Measurements from ENCODE around the gene TSPEAR. TPM values are rescaled to one million over a fixed set of nuclear protein-coding genes. Genes with fewer than 3 reads are reported as not detected.
"Not testable (repeated sequence)": the region's sequence is repeated elsewhere in the genome, so short reads cannot be mapped to it uniquely, and the experiment has no call there.

The TSPEAR gene
- total RNA-seq, 4 donors from 2014 or later = not detected

DNA sequence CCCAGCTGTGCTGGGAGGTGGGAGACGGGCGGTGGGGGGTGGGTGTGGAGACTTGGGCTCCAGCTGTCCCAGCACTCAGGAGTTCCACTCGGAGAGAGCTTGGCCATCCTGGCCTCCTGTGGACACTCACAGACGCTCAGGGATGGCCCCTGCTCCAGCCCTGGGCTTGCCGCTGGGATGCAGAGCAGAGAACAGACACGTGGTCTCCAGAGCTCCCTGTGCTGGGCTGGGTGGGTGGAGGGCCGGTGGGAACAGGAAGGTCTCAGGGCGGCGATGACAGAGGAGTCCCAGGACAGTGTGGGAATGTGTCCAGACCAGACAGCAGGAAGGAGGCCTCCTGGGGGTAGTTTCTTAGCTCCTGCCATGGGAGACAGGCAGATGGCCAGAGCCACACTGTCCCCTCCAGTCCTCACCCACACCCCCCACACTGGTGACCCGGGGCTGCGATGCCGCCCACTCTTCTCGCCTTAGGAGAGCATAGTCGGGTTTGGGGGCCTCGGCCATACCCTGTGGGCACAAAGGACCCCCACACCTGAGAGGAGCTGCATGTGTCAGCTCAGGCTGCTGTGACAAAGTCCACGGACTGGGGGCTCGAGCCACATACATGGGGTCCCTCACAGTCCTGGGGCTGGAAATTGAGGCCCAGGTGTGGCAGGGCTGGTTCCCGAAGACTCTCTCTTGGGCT is 82.5 kb downstream of the TSPEAR start:
- Histone ChIP-seq H3K36me3 (no peaks in the 10 kb centered on the region), H3K9me3 (peaks cover 0 to 56% (median 9%) of the 10 kb centered on the region in 4 donors), H3K27me3 (peaks cover 0 to 15% of the 10 kb centered on the region in 2 donors), H3K4me1 (no peaks in the 10 kb centered on the region), H3K4me3 (no peak overlapping the region), H3K27ac (no peak overlapping the region)
- TF ChIP-seq, protein P1, sequence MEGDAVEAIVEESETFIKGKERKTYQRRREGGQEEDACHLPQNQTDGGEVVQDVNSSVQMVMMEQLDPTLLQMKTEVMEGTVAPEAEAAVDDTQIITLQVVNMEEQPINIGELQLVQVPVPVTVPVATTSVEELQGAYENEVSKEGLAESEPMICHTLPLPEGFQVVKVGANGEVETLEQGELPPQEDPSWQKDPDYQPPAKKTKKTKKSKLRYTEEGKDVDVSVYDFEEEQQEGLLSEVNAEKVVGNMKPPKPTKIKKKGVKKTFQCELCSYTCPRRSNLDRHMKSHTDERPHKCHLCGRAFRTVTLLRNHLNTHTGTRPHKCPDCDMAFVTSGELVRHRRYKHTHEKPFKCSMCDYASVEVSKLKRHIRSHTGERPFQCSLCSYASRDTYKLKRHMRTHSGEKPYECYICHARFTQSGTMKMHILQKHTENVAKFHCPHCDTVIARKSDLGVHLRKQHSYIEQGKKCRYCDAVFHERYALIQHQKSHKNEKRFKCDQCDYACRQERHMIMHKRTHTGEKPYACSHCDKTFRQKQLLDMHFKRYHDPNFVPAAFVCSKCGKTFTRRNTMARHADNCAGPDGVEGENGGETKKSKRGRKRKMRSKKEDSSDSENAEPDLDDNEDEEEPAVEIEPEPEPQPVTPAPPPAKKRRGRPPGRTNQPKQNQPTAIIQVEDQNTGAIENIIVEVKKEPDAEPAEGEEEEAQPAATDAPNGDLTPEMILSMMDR (IDR thresholded peaks at IDR 0.05) = no peak
- TF ChIP-seq EP300 (IDR thresholded peaks at IDR 0.05) (no peak), POLR2A (IDR thresholded peaks at IDR 0.05) (no peak)
- DNase-seq (ENCODE audit: low spot score in 2 of 2) = no peak
- WGBS, 2 donors = 59 to 68% methylated on average over 14 to 18 of the region's 18 CpGs

DNA sequence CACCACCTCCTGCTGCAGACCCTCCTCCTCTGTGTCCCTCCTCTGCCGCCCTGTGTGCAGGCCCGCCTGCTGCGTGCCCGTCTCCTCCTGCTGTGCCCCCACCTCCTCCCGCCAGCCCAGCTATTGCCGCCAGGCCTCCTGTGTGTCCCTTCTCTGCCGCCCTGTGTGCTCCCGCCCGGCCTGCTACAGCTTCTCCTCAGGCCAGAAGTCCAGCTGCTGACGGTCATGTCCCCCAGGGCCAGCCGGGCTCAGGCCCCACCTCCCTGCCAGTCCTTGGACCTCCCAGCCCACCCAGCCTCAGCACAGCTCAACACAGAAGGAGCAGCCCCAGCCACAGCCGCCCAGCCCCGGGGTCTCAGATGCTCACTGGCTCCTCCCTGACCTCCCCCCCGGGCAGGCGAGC is 83.5 kb downstream of the TSPEAR start:
- H3K27ac ChIP-seq; H3K4me3 ChIP-seq; H3K36me3 ChIP-seq; H3K4me1 ChIP-seq; DNase-seq (ENCODE audit: low spot score in 2 of 2): not testable (repeated sequence)
- Histone ChIP-seq H3K27me3 (peaks cover 0 to 15% of the 10 kb centered on the region in 2 donors), H3K9me3 (peaks cover 0 to 63% (median 12%) of the 10 kb centered on the region in 4 donors)
- 23 to 41% methylated on average over 10 to 12 of the region's 15 CpGs for WGBS, 2 donors

DNA sequence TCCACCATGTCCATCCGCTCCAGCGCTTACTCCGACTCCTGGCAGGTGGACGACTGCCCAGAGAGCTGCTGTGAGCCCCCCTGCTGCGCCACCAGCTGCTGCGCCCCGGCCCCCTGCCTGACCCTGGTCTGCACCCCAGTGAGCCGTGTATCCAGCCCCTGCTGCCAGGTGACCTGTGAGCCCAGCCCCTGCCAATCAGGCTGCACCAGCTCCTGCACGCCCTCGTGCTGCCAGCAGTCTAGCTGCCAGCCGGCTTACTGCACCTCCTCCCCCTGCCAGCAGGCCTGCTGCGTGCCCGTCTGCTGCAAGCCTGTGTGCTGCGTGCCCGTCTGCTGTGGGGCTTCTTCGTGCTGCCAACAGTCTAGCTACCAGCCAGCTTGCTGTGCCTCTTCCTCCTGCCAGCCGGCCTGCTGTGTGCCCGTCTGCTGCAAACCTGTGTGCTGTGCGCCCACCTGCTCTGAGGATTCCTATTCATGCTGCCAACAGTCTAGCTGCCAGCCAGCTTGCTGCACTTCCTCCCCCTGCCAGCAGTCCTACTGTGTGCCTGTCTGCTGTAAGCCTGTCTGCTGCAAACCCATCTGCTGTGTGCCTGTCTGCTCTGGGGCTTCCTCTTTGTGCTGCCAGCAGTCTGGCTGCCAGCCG is 84.1 kb downstream of the TSPEAR start:
- DNase-seq (ENCODE audit: low spot score in 2 of 2); H3K4me3 ChIP-seq; H3K36me3 ChIP-seq; H3K4me1 ChIP-seq; H3K27ac ChIP-seq: not testable (repeated sequence)
- 78 to 86% methylated on average over 14 to 16 of the region's 20 CpGs for WGBS, 2 donors
- Histone ChIP-seq H3K27me3 (peaks cover 0 to 15% of the 10 kb centered on the region in 2 donors), H3K9me3 (peaks cover 0 to 63% (median 11%) of the 10 kb centered on the region in 4 donors)

DNA sequence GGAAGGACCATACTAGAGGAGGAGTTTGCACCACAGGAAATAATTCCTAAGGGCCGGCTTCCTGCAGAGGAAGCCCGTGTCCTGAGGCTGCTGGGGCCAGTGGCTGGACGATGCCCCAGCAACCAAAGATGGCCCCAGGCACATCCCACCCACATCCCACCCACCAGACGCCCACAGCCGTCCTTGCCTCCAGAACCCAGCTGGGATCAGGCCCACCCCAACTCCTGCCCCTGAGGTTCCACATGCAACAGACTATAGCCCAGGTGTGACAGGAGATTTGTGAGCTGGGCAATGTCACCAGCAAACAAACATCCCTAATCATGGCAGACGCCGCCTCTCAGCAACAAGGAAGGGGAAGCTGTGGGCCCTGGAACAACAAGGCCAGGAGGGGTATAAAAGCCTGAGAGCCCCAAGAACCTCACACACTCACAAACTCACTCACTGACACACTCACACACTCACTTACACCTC is 84.7 kb downstream of the TSPEAR start, which contains the start of gene KRTAP10-9:
TSS of gene KRTAP10-9 (plus strand) at position 421 of the 471 bp plus-strand sequence. CDS start 79 bp downstream, outside the sequence.
- Histone ChIP-seq H3K27me3 (peaks cover 0 to 15% of the 10 kb centered on the region in 2 donors), H3K27ac (no peak within 1 kb of the TSS), H3K4me1 (no peaks in the 10 kb centered on the region), H3K9me3 (peaks cover 0 to 63% (median 10%) of the 10 kb centered on the region in 4 donors), H3K4me3 (no peak within 1 kb of the TSS), H3K36me3 (no peaks in the 10 kb centered on the region)
- TF ChIP-seq POLR2A (IDR thresholded peaks at IDR 0.05) (no peak), EP300 (IDR thresholded peaks at IDR 0.05) (no peak)
- TF ChIP-seq, protein P1 (IDR thresholded peaks at IDR 0.05) = no peak
- DNase-seq (ENCODE audit: low spot score in 2 of 2) = no peak
- 56 to 100% methylated on average over 2 to 7 of the region's 7 CpGs for WGBS, 2 donors

DNA sequence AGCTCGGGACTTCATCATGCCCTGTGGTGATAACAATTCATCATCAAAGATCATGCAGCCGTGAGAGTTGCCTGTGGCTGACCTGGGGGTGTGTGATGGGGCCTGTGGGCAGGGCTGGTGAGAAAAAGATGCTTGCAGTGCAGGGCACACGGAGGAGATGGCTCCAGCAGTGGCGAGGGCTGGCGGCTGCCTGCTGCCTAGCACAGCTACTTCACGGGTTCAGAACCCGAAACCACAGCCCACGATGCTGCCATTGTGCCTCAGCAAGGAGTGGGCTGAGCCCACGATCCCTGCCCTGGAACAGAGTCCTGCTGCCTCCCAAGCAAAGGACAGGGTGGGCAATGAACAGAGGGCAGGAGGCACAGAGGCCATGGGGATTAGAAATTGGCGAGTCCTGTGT is 85.1 kb downstream of the TSPEAR start:
- no peak overlapping the region for H3K4me3 ChIP-seq
- H3K9me3 ChIP-seq = peaks cover 0 to 60% (median 7%) of the 10 kb centered on the region in 4 donors
- TF ChIP-seq, protein P1 (IDR thresholded peaks at IDR 0.05) = no peak
- no peak for TF ChIP-seq POLR2A (IDR thresholded peaks at IDR 0.05)
- no peak for TF ChIP-seq EP300 (IDR thresholded peaks at IDR 0.05)
- DNase-seq (ENCODE audit: low spot score in 2 of 2) = no peak
- H3K27me3 ChIP-seq = peaks cover 0 to 15% of the 10 kb centered on the region in 2 donors
- 75 to 84% methylated on average over 10 of the region's 10 CpGs for WGBS, 2 donors
- no peaks in the 10 kb centered on the region for H3K4me1 ChIP-seq
- no peaks in the 10 kb centered on the region for H3K36me3 ChIP-seq
- H3K27ac ChIP-seq = no peak overlapping the region

DNA sequence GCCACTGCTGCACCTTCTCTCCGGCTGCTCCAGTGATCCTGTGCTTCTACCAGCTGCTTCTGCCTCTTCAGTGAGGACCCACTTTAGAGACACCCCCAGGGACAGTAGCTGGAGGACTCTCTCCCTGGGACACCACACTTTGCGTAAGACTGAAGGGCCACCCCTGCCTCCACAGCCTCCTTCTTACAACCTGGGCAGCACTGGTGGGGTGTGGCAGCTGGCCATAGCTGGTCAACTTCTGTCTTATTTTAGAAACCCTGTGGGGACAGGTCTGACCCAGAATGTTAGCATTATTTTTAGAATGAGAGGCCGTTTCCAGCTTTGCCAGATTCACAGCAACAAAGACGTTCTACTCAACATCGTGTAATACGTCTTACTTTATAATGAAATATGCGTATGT is 85.6 kb downstream of the TSPEAR start:
- WGBS, 2 donors = 85 to 89% methylated on average over 7 of the region's 7 CpGs
- H3K36me3 ChIP-seq = no peaks in the 10 kb centered on the region
- DNase-seq (ENCODE audit: low spot score in 2 of 2) = no peak
- no peak overlapping the region for H3K27ac ChIP-seq
- no peak overlapping the region for H3K4me3 ChIP-seq
- H3K9me3 ChIP-seq = peaks cover 0 to 55% (median 7%) of the 10 kb centered on the region in 4 donors
- no peak for TF ChIP-seq EP300 (IDR thresholded peaks at IDR 0.05)
- TF ChIP-seq POLR2A (IDR thresholded peaks at IDR 0.05) = no peak
- TF ChIP-seq, protein P1 (IDR thresholded peaks at IDR 0.05) = no peak
- H3K4me1 ChIP-seq = no peaks in the 10 kb centered on the region
- H3K27me3 ChIP-seq = peaks cover 0 to 15% of the 10 kb centered on the region in 2 donors
